SKM-1 (cell line): ENCODE measurements around the gene NXPH2.
"Not testable (repeated sequence)": the region's sequence is repeated elsewhere in the genome, so short reads cannot be mapped to it uniquely, and the experiment has no call there.

Source experiments
- DNase-seq: peaks from one replicate; lab custom pipeline; 2025; ENCODE audit not compliant: unreplicated experiment; lab: John Stamatoyannopoulos, UW

The NXPH2 gene

DNA sequence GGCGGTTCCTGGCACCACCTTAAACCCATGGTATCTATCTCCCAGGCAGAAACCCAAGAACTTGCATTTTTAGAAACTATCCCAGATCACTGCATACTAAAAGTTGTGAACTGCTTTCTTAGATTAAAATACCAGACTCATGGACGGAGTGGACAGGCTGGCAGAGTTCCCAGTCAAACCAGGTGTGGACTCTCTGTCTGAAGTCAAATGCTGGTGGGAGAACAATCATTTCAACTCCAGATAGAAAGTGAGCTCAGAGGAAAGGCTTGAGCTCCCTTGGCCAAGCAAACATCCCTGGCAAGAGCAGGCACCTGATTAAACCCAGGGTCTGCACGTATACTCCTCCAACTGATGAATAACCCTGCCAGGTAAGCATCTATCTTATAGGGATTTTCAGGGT is 19.5 kb downstream of the NXPH2 start:
- no peak for DNase-seq

DNA sequence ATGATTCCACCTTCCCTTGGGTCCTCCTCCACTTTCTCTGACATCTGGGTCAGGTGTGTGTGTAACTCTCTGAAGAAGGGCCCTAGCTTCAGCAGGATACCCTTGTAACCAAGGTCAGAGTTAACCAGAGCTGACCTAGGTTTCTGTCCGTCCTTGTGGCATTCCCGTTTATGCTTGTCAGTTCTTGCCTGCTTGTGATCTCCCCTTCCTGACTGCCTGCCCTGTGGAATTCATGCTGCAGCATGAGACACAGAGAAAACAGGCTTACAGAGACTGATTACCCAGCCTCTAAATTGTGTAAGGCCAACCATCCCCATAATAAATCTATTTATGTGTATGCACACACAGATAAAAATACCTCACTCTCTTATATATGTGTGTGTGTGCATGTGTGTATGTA is 22.8 kb downstream of the NXPH2 start:
- DNase-seq, result no peak

DNA sequence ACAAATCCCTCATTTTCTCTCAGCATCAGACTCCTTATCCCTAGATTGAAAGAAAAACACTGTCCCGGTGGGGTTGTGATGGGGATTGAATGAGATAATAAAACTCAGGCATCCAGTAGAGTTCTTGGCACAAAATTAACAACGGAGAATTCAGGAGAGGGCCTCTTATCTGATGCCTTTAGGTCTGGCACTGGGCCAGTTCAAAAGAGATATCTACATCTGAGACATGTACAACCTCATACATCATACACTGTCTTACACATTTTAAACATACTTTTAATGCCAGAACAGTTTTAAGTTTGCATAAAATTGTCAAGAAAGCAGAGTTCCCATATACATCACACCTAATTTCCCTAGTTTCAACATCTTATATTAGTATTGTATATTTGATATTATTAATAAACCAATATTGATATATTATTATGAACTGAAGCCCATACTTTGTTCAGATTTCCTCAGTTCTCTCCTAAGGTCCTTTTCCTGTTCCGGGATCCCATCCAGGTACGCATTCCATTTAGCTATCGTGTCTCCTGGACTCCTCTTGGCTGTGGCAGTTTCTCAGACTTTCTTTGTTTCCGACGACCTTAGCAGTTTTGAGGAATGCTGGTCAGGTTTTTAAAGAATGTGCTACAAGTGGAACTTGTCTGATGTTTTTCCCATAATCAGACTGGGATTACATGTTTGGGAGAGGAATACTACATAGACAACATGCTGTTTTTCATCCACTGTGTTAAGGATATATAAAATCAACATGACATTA is 27.8 kb downstream of the NXPH2 start:
- no peak for DNase-seq

DNA sequence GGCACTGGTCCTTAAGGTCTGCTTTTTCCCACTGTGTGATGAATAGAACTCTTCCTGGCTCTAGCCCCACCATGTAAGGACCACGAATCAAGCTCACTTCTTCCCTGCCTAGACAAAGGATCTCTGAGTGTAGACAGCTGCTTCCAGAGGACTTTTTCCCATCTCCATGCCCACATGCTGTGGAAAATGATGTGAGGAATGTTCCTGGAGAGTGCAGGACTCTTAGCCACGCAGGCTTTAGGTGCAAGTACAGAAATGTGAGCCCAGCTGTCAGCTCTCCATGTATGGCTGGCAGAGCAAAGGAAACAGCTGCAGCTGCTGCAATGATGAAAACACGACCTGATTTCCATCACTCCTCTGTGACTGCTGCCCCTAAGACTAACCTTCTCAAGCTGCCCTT is 35.5 kb downstream of the NXPH2 start:
- DNase-seq, result no peak

DNA sequence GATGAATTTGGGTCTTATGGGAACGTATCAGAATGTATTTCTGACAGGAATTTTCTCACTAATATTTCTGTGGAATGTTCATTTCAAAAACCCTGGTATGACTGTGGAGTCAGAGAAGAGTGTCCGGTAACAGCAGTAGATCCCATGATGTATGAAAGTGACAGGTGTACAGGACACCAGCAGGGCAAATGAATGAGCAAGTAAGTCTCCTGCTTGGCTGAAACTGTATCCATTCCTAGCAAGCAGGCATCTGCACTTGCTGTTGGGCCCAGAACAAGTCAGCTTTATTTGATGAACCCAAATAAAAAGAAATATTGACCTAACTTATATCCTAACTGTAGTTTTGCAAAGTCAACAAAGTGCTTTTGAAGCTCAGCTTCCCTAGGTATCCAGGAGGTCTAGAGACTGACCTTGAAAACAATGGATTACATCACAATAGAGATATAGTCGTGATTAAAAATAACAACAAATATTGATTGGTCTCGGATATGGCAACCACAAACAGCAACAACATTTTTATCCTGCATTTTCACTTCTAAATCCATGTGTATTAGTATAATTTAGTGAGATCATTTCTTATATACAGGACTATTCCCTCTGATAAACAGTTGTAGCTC is 37.6 kb downstream of the NXPH2 start:
- DNase-seq, result no peak

DNA sequence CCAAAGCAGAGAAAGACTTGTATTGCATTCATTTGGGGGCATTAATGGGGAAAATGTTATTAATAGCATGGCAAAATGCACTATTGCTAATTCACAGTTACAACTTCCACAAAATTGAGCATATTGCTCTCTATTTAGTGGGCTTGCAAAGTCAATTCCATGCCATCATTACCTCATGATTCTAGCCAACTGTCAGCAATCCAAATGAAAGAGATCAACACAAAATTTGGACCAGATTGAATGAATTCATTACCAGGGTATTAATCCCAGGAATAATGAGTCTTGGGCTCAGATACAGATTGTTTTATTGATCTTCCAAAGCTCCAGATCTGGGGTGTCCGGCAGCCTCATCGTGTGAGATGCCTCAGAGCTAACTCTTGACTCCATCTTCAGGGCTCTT is 38.3 kb downstream of the NXPH2 start:
- DNase-seq, result no peak

DNA sequence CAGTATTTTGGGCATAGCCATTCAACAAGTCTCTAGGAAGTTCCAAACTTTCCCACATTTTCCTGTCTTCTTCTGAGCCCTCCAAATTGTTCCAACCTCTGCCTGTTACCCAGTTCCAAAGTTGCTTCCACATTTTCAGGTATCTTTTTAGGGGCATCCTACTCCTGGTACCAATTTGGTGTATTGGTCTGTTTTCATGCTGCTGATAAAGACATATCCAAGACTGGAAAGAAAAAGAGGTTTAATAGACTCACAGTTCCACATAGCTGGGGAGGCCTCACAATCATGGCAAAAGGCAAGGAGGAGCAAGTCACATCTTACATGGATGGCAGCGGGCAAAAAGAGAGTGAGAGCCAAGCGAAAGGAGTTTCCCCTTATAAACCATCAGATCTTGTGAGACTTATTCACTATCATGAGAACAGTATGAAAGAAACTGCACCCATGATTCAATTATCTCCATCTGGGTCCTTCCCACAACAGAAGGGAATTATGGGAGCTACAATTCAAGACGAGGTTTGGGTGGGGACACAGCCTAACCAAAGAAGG is 43.1 kb downstream of the NXPH2 start:
- DNase-seq, result not testable (repeated sequence)

DNA sequence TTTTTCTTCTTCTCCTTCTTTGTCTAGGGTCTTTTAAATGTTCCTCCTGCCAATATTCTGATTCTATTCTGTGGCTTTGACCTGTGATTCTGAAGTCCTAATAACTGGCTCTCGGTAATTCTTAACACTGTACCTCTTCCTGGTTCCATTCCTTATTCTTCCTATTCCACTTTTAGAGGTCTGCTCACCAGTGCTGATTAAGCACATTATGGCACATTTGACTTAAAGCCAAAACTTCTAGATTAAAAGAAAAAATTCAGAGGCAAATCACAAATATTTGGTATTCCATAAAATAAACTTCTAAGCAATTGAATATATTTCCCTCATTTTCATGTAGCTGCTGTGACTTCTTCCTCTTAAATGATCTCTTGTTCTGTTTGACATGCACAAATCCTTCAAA is 47.5 kb downstream of the NXPH2 start:
- DNase-seq, result no peak

DNA sequence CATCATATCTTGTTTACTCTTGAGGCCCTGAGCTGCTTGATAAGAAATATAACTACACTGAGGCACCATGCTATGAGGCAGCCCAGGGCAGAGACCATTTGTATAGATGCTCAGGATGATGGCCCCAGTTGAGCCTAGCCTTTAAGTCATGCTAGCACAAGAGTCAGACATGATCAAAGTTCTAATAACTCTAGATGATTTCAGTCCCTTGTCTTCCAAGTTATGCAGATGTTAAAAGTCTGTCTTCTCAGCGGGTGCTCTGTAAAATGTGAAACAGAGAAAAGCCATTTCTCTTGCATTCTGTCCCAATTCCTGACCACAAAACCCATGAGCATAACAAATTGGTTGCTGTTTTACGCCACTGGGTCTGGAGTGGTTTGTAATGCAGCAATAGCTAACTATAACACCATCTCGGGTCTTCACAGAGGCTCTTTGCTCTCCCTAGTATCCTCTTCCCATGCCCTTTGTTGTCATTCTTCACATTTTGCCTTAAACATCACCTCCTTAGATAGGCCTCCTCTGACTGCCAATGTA is 49.6 kb downstream of the NXPH2 start:
- no peak for DNase-seq

DNA sequence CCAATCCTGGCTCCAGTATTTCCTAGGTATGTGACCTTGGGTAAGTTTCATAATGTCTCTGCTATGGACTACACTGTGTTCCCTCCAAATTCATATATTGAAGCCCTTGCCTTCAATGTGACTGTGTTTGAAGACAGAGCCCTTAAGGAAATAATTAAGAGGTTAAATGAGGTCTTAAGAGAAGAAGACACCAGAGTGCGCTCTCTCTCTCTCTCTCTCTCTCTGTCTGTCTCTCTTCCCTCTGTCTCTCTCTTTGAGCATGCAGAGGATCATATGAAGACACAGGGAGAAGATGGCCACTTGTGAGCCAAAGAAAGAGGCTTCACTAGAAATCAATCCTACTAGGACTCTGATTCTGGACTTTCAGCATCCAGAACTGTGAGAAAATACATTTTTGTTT is 52.2 kb downstream of the NXPH2 start:
- no peak for DNase-seq

DNA sequence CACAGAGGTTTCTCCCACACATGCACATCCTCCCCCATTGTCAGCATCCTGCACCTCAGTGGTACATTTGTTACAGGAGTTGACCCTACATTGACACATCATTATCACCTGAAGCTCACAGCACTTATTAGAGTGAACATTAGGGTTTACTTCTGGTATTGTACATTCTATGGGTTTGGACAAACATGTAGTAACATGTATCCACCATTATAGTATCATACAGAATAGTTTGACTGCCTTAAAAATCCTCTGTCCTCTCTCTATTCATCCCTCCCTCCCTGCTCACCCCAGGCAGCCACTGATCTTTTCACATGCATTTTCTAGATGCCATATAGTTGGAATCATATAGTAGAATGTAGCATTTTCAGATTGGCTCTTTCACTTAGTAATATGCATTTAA is 53.5 kb downstream of the NXPH2 start:
- DNase-seq, result no peak

DNA sequence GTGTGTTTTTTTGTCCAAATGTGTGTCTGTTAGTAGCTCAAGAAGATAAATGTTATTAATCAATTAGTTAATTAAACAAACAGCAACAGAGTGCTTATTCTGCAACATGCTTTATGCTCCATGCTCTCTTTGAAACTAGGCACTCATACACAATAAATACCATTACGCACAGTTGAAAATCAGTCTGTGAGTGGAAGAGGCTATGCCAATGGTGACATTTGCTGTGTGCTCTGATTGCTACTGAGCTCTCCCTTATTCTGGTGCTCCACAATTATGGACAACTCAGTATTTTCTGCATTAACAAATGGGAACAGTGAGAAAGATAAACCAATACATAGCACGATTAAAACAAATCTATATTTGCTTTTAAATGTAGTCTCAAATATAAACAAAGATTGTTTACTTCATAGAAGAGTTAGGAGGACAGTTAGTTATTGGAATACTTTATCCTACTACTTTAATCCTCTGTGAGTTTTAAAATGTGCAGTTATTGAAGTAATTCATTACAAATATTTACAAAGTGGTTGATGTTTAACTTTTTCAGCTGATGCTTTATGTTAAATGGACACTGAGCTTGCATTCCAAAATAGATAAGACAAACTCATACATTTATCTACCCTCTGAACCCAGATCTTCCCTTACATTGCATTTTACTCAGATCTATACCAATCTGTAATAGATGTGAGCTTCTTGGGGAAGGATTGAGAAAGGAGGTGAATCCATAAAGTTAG is 55.3 kb downstream of the NXPH2 start:
- DNase-seq, result no peak

DNA sequence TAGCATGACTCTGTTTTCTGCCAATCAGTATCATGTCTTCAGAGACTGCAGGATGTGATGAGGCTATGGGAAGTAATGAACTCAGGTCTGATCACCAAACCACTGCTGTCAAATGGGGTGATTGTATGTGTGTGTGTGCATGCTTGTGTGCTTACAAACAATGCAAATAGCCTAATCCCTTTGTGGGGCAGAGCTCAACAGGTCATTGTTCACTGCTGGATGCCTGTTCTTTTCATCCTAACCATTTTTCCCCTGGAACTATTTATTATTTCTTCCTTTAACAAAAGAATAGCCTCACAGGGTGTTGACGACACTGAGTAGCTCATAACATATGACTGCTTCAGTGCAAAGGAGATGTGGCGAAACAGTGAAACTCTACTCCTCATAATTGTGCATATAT is 55.9 kb downstream of the NXPH2 start:
- DNase-seq, result no peak

DNA sequence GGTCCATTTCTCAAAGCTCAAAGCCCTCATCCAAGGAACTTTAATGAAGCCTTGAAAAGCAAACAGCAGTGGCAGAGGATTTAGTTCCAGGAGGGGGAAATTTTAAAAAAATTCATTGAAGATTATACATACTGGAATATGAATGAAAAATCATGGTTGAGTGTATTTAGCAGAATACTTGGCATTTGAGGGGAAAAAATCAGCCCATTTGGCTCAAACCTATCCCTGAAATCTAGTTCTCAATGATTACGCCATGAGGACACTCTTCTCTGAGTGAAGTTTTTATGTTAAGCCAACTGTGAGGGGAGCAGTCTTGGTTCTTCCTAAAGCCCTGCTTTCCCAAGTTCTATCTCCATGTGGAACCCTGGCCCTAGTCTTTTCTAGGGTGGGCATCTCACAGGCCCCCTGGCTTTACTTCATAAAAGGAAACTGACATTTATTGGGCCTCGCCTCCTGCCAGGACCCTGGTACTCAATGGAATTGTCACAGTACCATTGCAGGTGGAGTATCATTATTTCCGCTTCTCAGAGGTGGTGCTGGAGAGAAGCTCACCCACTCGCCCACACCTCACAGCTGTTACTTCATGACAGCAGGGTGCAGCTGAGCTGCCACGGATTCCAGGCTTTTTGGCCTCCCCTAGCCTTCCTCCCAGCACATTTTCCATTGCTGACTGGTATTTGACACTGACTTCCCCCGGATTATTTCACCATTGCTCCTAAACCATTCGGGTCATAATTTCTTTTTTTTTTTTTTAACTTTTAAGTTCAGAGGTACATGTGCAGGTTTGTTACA is 56.8 kb downstream of the NXPH2 start:
- no peak for DNase-seq

DNA sequence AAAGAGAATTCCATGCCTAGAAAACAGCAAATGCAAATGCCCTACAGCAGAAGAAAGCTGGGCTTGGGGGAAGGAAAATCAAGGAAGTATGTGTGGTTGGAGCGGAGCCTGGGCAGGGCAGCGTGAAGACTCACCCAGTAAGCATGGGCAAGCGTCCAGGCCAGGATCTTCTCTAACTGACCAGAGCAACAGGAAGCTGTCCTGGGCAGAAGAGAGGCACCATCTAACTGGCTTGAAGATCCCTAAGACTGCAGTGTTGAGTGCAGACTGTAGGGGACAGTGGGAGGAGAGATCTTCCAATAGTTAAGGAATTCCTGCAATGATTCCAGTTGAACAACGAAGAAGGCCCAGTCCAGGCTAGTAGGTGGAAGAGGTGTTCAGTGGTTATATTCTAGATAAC is 57.9 kb downstream of the NXPH2 start:
- no peak for DNase-seq

DNA sequence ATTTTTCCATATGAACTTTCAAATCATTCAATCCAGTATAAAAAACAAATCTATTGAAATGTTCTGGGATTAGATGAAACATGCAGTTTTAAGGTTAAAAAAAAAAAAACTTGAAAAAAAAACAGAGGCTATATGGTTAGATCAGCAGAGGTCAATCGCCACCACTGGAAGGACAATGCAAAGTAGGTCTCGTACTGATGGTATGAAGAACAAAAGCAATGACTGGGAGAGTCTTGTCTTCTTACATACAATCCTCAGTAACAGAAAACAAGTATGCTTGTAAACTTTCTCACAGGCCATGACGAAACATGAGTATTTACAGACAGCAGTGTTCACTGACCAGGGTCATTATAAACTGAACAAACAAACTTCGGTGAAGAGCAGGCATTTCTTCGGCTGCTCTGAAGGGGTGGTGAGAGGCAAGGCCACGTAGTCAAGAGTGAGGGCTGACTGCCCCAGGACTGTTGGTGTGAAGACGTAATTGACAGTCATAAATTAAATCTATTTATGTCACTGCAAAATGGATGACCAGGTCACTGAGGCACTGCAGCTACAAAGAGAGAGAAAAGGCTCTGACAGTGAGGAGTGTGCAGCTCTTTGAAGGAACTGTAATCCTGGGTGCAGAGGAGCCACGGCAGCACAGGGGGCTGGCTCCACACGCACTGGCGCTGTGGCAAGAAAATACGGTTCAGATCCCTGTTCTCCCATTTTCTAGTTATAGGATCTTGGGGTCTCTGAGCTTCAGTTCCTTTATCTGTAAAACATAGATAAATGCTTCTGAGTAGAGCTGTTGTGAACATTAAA is 60.0 kb downstream of the NXPH2 start:
- no peak for DNase-seq

DNA sequence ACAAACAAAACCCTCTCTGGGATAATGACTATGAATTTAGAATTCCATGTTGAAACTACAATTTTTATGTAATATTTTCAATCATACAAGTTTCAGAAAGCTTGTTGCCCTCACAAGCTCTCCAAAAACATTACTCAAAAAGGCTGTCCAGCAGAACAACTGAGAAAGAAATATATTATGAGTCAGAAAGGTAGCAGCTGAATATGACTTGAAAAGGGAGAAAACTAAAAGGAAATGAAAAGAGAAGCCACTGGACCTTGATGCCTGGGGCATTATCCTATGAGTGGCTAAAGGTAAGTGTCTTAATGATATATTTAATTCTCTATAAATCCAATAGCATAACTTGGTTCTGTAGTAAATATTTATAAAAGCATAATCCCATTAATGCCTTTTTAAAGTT is 61.8 kb downstream of the NXPH2 start:
- no peak for DNase-seq

DNA sequence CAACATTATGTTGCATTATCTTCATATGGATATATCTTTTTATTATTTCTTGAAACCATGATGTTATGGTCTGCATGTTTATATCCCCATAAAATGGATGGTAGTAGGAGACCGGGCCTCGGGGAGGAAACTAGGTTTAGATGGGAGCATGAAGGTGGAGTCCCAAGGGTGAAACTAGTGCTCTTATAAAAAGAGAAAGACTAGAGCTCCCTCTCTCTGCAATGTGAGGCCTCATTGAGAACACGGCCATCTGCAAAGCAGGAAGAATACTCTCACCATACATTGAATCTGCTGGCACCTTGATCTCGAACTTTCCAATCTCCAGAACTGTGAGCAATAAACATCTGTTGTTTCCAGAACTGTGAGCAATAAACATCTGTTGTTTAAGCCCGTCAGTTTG is 64.0 kb downstream of the NXPH2 start:
- no peak for DNase-seq

DNA sequence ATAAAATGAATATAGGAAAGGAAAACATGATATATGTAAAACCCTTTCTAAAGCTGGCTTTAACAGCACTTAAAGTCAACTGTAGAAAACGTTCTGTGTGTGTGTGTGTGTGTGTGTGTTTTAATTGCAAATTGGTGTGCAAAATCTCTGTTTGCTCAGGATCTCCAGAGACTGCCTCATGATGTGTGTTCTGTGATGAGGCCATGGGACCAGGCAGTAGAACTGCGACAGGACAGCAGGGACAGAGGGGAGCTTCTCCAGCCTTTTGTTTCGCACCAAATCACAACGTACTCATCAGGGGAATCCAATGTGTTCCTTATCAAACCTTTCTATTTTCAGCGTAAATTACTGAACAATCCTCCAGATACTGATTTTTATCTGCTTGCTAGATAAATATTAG is 66.7 kb downstream of the NXPH2 start:
- no peak for DNase-seq

DNA sequence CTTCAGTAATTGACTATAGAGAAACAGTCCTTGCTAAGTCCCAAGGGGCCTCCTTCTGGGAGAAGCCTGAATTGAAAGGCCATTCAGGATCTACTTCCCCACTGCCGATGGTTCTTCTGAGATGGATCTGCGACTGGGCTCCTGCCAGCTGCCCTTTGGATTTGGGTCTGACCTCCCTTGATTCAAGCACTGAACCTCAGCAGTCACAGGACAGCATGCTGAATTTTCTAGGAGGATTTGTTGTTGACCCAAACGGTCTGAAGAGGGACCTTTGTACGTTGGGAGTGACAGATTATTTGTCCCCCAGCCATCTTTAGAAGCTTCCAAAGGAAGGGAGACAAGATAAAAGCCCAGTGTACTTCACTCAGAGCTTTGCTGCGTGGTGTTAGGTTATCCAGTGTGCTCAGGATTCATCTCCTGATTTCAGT is 67.1 kb downstream of the NXPH2 start:
- no peak for DNase-seq
